HG03064 (cell line): ENCODE measurements around the gene SRP9.
"Not testable (repeated sequence)": the region's sequence is repeated elsewhere in the genome, so short reads cannot be mapped to it uniquely, and the experiment has no call there.

ENCODE experiments used
- ATAC-seq: cut with Tn5 transposase; IDR thresholded peaks from one replicate; pipeline ENCODE4 v1.9.1; 2021; ENCODE audit warnings: low read depth; ENCODE audit not compliant: unreplicated experiment

The SRP9 gene

GRCh38 chr1:225835856-225836255 lies 58.2 kb downstream of the SRP9 start:
- no peak for ATAC-seq

GRCh38 chr1:225836296-225836695 lies 58.7 kb downstream of the SRP9 start:
- not testable (repeated sequence) for ATAC-seq

- no peak for ATAC-seq
Measured at GRCh38 chr1:225838793-225839192, 61.2 kb downstream of the SRP9 start.
